Activated CD4-positive, CD25-positive, alpha-beta regulatory T cell treated with anti-CD3 and anti-CD28 coated beads, Interleukin-2, amount 50 U/mL, for 72 hours (primary cell): ENCODE results near the gene ADIPOR1.
"Not testable (repeated sequence)": the region's sequence is repeated elsewhere in the genome, so short reads cannot be mapped to it uniquely, and the experiment has no call there.

ENCODE experiments used
- DNase-seq: peaks from one replicate; pipeline ENCODE4 v3.0.0; 2021

ADIPOR1 gene

DNA sequence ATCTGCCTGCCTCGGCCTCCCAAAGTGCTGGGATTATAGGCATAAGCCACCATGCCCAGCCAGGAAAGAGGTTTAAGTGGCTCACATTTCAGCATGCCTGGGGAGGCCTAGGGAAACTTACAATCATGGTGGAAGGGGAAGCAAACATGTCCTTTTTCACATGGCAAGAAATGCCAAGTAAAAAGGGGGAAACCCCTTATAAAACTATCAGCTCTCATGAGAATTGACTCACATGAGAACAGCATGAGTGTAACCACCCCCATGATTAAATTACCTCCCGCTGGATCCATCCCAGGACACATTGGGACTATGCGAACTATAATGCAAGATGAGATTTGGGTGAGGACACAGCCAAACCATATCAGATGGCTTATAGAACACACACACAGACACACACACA, 22.3 kb downstream of the ADIPOR1 start:
- no peak for DNase-seq

- no peak for DNase-seq
Observed at GRCh38 chr1:202934755-202935154, 23.4 kb downstream of the ADIPOR1 start.

- DNase-seq, result no peak
Observed at GRCh38 chr1:202932476-202932875, 25.6 kb downstream of the ADIPOR1 start.

DNA sequence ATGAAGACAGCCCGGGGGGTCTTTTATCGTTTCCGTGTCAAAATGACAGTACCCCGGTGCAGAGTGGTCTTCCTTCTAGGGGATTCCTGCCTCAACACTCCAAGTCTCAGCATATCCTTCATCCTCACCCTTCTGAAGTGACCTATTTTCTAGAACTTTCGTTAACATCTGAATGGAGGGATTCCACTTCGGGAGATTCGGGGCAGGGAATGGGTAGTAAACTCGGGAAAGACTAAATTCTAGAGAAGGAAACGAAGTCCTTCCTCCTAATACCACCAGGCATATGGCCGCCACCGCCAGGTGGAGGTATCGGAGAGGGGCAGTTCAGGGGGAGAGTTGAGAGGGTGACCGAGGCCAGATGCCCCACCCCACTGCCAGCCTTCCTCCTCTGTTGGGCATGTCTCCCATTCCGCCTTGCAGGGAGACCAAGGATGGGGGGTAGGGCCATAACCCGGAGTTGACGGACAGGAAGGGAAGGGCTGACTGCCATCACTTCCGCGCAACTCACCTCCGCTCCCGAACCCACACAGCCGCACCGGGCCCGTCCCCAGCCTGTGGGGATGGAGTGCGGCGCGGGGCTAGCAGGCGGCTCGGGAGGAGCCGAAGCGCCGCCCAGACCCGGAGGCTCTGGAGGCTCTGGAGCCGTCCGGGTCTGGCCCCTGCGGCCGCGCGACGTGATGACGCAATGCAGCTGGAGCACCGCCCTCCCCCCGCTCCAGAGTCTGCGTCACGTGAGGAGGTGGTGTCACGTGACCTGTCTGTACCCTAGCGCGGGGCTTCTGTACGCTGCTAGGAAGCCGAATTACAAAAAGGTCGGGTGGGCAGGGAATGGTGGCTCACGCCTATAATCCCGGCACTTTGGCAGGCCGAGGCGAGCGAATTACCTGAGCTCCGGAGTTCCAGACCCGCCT, 31.3 kb downstream of the ADIPOR1 start, which contains the start of gene KLHL12:
Gene KLHL12 (minus strand): TSS at position 654 of the 911 bp plus-strand sequence. CDS start 2,072 bp downstream, outside the sequence.
- DNase-seq, result peak; percentile 96

DNA sequence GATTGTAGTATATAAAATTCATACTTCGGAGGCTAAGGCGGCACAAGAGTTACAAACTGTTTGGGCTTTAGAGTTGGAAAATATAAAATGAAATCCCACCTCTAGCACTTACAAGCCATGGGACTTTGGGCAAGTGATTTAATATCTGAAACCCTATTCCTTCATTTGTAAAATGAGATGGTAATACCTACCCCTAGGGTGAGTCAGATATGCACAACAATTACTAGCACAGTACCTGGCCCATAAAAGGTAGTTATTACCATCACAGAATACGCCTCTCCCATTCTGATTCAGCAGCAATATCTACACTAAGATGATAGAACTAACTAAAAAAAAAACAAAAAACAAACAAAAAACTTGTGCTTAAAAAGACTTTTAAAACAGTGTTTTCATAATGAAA, 34.6 kb downstream of the ADIPOR1 start:
- DNase-seq, result no peak

DNA sequence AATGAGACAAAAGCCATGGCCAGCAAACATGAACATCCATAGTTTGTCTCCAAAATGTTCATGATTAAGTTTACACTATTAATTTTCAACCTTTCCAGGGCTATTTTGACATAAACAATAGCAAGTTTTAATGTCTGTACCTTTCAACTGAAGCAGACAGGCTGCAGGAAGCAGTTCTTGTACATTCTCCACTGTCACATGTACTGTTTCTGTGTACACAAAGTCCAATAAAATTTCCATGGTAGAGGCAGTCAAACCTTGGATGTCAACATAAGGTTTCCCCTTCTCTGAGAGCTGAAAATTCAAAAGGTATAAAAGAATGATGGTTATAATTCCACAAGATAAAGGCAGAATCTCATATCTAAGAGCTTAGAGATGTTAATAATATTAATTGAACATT, 38.5 kb downstream of the ADIPOR1 start:
- no peak for DNase-seq

- no peak for DNase-seq
Observed at GRCh38 chr1:202915146-202915545, 43.0 kb downstream of the ADIPOR1 start.

GRCh38 chr1:202912476-202912875, 45.6 kb downstream of the ADIPOR1 start:
- DNase-seq, result not testable (repeated sequence)

GRCh38 chr1:202909494-202909893, 48.6 kb downstream of the ADIPOR1 start:
- DNase-seq, result no peak

DNA sequence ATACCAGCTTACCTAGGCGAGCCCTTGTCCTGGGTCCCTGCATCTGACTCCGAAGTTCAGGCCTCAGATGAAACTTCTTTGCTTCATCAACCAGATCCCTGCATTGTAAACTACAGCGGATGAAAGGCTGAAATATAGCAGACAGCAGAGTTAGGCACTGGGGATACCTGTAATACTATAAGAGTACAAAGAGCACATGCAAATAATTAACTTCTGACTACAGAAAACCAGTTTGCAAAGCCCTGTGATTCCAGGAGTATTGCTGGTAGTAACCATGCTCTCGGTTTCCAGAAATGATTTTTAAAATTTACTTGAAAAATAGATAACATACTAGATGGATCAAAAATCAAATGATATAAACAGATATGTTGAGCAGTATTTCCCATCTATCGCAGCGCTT, 49.1 kb downstream of the ADIPOR1 start:
- DNase-seq, result no peak

DNA sequence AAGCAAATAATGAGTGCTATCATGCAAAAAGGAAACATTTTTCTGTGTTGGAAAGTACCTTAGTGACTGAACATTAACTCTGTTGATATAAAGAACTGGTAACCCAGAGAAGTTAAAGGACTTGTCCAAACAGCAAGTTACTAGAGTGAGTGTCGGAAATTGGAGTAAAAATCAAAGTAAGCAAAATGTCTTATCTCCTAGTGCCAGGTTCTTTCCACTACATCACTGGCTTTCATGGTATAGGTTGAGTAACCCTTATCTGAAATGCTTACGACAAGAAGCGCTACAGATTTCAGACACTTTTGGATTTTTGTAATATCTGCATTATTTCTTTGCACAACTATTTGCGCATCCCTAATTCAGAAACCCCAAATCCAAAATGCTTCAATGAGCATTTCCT, 52.8 kb downstream of the ADIPOR1 start:
- DNase-seq, result no peak

DNA sequence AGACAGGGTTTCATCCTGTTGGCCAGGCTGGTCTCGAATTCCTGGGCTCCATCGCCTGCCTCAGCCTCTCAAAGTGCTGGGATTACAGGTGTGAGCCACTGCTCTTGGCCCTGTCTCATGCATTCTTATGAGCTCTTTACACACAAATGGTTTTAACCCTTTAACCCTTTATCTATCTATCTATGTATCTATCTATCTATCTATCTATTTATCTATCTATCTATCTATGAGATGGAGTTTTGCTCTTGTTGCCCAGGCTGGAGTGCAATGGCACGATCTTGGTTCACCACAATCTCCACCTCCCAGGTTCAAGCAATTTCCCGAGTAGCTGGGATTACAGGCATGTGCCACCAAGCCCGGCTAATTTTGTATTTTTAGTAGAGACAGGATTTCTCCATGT, 54.3 kb downstream of the ADIPOR1 start:
- DNase-seq, result not testable (repeated sequence)

GRCh38 chr1:202901555-202901954, 56.6 kb downstream of the ADIPOR1 start:
- no peak for DNase-seq

DNA sequence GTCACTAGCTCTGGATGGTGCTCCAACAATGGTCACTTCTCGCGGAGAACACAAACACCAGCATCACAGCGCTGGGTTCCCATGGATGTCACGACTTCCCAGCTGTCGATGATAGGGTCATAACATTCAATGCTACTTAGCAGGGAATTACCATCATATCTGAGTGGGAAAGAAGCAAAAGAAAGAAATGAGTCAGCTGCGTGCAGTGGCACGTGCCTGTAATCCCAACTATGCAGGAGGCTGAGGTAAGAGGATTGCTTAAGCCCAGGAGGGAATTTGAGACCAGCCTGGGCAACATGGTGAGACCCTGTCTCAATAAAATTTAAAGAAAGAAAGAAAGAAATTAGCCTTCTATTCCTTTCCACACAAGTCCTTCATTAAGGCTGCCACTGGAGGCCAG, 65.6 kb downstream of the ADIPOR1 start:
- DNase-seq, result no peak
